22Rv1 (cell line): ENCODE measurements around the gene NEK4.

Experiments used
- H3K27ac ChIP-seq: fragments of 450-650 bp; 2 replicates; pipeline ENCODE4 v1.5.1; 2017
- ZFX ChIP-seq: fragments of 450-650 bp; IDR thresholded peaks from 2 replicates; pipeline ENCODE4 v1.6.1; 2017; ENCODE audit warnings: antibody characterized with exemption, borderline replicate concordance
- TF ChIP-seq, protein P1 (sequence below): fragments of 450-650 bp; IDR thresholded peaks from 2 replicates; pipeline ENCODE4 v1.5.1; 2017; ENCODE audit warnings: mild to moderate bottlenecking

NEK4 gene

DNA sequence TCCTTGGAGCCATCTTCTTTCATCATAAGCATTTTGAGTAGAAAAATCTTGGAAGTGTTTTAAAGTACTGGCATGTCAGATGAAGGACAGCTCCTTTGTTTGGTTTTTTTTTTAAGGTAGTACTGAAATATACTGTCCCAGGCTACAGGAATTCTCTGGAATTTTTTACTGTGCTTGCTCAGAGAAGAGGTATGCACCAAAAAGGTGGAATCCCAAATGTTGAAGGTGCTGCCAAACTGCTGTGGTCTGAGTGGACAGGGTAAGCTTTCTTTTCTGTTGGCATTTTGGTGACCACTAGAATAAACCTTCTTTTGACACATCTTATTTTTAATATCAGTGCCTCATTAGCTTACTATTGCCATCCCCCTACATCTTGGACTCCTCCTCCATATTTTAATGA is 77.7 kb downstream of the NEK4 start:
- H3K27ac ChIP-seq, result 0 out of 2 replicates have a peak overlapping the region, but pooled peaks have one; percentile 24
- TF ChIP-seq, protein P1, sequence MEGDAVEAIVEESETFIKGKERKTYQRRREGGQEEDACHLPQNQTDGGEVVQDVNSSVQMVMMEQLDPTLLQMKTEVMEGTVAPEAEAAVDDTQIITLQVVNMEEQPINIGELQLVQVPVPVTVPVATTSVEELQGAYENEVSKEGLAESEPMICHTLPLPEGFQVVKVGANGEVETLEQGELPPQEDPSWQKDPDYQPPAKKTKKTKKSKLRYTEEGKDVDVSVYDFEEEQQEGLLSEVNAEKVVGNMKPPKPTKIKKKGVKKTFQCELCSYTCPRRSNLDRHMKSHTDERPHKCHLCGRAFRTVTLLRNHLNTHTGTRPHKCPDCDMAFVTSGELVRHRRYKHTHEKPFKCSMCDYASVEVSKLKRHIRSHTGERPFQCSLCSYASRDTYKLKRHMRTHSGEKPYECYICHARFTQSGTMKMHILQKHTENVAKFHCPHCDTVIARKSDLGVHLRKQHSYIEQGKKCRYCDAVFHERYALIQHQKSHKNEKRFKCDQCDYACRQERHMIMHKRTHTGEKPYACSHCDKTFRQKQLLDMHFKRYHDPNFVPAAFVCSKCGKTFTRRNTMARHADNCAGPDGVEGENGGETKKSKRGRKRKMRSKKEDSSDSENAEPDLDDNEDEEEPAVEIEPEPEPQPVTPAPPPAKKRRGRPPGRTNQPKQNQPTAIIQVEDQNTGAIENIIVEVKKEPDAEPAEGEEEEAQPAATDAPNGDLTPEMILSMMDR, result no peak
- no peak for TF ChIP-seq ZFX

DNA sequence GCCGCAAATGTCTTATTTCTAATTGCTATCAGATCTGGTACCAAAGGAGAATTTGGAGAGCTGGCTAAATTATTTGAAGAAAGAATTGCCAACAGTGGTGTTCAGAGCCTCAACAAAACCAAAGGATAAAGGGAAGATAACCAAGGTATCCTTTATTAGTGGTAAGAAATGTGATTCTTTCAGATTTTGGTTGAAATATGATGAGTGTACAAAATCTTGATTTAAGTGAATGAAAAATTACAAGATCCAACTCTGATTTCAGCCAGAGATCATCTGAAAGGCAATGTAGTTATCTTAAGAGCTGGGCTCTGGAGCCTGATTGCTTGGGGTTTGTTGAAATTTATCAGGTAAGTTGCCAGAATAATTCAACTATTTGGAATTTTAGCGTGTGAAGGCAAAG is 80.2 kb downstream of the NEK4 start:
- H3K27ac ChIP-seq, result no peak overlapping the region
- TF ChIP-seq, protein P1, result no peak
- no peak for TF ChIP-seq ZFX

DNA sequence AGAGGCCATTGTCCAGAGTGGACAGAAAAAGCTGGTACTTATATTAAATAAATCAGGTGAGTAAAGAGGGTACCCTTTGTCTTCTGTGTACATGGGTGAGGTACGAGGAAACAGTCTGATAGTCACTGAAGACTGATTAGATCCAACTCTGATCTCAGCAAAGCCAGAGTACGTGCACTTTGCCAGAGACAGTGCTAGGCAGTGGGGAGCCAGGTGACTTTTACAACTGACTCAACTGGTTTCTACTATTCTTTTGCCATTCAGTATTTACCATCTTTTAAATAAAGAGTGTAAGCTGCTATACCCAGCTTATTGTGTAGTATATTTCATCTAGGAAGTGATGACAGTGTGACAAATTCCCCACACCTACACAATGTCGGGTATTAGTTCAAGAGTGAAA is 81.6 kb downstream of the NEK4 start:
- peak overlapping the region; percentile 95 for H3K27ac ChIP-seq
- TF ChIP-seq, protein P1, result no peak
- no peak for TF ChIP-seq ZFX

DNA sequence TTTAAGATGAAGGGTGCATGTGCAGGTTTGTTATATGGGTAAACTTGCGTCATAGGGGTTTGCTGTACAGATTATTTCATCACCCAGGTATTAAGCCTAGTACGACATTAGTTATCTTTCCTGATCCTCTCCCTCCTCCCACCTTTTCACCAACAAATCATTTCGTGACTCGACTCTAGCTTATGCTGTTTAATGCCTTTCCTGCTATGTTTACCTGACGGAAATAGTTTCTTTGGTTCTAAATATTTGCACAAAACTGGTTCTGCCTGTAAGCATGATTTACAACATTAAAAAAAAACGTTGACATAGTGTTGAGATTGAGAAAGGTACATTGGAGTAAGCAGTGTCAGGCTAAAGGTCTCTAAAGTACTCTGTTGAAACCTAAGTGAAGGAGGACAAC is 82.5 kb downstream of the NEK4 start:
- peak overlapping the region; percentile 95 for H3K27ac ChIP-seq
- TF ChIP-seq, protein P1, result no peak

DNA sequence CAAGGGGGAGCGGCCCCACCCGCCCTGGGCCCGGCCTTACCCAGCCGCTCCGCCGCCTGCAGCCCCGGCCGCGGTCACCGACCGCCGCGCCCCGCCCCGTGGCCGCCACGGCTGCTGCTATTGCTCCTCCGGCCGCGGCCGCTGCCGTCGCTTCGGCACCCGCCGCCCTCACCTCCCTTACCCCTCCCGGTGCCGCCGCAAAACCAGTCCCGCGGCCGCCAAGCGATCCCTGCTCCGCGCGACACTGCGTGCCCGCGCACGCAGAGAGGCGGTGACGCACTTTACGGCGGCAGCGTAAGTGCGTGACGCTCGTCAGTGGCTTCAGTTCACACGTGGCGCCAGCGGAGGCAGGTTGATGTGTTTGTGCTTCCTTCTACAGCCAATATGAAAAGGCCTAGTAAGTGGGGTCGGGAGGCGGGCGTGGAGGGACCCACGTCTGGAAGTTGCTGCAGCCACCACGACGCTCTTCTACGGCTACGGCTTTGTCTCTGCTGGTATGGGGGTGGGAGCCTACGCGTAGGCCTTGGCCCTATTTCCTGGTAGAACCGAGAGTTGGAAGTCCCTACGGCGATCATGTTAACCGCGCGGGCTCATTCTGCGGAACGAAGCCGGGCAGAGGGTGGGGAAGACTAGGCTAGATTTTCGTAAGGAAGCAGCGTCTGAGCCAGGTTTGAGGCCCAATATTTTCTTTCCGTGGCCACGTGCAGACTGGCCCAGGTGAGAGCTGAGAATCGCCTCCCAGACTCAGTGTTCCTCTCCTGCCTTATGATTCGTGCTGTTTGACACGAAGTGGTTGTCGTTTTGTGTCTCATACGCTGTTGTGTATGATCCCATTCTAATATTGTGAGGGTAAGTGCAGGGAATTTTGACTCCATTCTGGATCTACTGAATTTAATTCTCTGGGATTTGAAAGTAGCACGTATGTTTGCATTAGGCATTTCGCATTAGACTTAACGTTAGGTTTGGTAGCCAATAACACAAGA is 84.7 kb downstream of the NEK4 start, which contains the start of the genes GNL3 and PBRM1:
Gene GNL3 (plus strand): TSS at position 324 of the 983 bp plus-strand sequence. CDS start 61 bp downstream, at position 385.
Gene PBRM1 (minus strand): TSS at position 205 of the 983 bp plus-strand sequence.
- H3K27ac ChIP-seq, result peak within 1 kb of the TSS; percentile 95
- TF ChIP-seq, protein P1, result no peak
- no peak for TF ChIP-seq ZFX

DNA sequence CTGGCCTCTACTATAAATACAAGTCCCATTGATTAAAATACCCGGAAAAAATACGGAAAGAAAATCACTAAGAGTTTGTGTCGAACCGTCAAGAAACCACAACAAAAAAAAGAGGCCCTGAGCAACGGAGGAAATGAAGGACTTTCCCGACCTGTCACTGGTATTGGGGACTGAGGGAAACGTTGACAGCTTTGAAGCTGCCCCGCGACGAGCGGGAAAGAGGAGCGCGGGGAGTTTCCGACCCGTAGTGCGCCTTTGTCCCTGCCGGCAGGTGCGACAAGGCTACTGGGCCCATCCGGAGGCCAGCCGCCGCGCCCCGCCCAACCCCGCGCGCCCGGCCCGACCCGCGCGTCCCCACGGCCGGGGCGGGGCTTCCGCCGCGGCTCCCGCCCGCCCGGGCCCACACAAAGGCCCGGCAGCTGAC is 85.4 kb downstream of the NEK4 start:
- H3K27ac ChIP-seq, result peak overlapping the region; percentile 95

More for the DNA sequence above, 85.4 kb downstream of the NEK4 start:
- no peak for TF ChIP-seq ZFX
- TF ChIP-seq, protein P1, result no peak
